Suprapubic skin (tissue), 4 donors: ENCODE measurements around the gene EPS15. TPM values are rescaled to one million over a fixed set of nuclear protein-coding genes. Genes with fewer than 3 reads are reported as not detected.

Experiments
- DNase-seq, 2 donors: peaks; one replicate each; pipeline ENCODE4 v3.0.0-alpha.2; 2019; ENCODE audit warnings: low spot score in 2 of 2
- H3K27ac ChIP-seq: fragments of 200-600 bp; sonication (generic); one replicate; pipeline ENCODE4 v1.5.1; 2019
- H3K27me3 ChIP-seq: fragments of 200-600 bp; sonication (generic); one replicate; pipeline ENCODE4 v1.5.1; 2019
- H3K36me3 ChIP-seq: fragments of 200-600 bp; sonication (generic); one replicate; pipeline ENCODE4 v1.5.1; 2019
- H3K4me1 ChIP-seq: fragments of 200-600 bp; sonication (generic); one replicate; pipeline ENCODE4 v1.5.1; 2019
- H3K4me3 ChIP-seq: fragments of 200-600 bp; sonication (generic); one replicate; pipeline ENCODE4 v1.5.1; 2019; ENCODE audit warnings: mild to moderate bottlenecking
- H3K9me3 ChIP-seq: fragments of 200-600 bp; sonication (generic); one replicate; pipeline ENCODE4 v1.5.1; 2019
- EP300 ChIP-seq: sonication (generic); formaldehyde crosslinking; IDR thresholded peaks from one replicate; pipeline ENCODE4 v1.6.1; 2017; ENCODE audit warnings: antibody characterized with exemption
- POLR2A ChIP-seq, 2 donors: fragments of 450-650 bp; IDR thresholded peaks; one replicate each; pipeline ENCODE4 v1.6.1; 2017; ENCODE audit warnings: antibody characterized with exemption in 2 of 2, mild to moderate bottlenecking in 2 of 2, moderate library complexity in 2 of 2
- POLR2AphosphoS5 ChIP-seq, 3 donors: sonication (generic); formaldehyde crosslinking; IDR thresholded peaks; one replicate each; pipeline ENCODE4 v1.6.1; 2017; ENCODE audit warnings: antibody characterized with exemption in 3 of 3
- WGBS: methylation state at CpG from one replicate; pipeline ENCODE4 v1.1.5; 2018; 5-methylcytosine and 5-hydroxymethylcytosine counted together
- total RNA-seq, 4 donors: library from RNA; depleted of rRNA; stranded (reverse); fragments of >200 nt; gene quantifications; one replicate each; pipeline ENCODE4 v1.1.0, GENCODE V29; 2016
- TF ChIP-seq, protein P1 (sequence below), 2 donors: fragments of 200-600 bp in 1 of 2; fragments of 450-650 bp in 1 of 2; sonication (generic) in 1 of 2; IDR thresholded peaks; one replicate each; pipeline ENCODE4 v1.5.1; 2016 to 2019; ENCODE audit warnings: antibody characterized with exemption in 2 of 2, mild to moderate bottlenecking in 1 of 2, moderate library complexity in 1 of 2

Gene EPS15
- total RNA-seq, 4 donors from 2014 or later: 57.1 to 127 (median 81.5) TPM

DNA sequence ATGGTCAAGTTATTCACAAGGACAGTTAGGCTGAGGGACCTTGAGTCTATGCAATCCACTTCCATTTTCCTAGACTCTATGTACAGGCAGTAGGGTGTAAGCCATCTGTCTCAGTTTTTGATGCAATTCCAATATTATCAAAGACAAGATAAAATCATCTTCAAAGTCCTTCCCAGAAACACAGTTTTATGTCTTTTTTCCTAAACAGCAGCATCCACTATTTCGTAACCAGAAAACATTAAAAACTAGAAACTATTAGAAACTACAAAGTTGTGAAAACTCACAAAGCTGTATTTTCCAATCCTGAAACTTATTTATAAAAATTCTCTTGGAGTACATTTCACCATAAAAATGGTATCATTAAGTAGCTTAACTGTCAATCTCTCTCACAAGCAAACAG, 93.8 kb downstream of the EPS15 start:
- H3K27me3 ChIP-seq: no peaks in the 10 kb centered on the region
- H3K4me3 ChIP-seq: no peak overlapping the region
- no peak overlapping the region for H3K27ac ChIP-seq
- TF ChIP-seq, protein P1, sequence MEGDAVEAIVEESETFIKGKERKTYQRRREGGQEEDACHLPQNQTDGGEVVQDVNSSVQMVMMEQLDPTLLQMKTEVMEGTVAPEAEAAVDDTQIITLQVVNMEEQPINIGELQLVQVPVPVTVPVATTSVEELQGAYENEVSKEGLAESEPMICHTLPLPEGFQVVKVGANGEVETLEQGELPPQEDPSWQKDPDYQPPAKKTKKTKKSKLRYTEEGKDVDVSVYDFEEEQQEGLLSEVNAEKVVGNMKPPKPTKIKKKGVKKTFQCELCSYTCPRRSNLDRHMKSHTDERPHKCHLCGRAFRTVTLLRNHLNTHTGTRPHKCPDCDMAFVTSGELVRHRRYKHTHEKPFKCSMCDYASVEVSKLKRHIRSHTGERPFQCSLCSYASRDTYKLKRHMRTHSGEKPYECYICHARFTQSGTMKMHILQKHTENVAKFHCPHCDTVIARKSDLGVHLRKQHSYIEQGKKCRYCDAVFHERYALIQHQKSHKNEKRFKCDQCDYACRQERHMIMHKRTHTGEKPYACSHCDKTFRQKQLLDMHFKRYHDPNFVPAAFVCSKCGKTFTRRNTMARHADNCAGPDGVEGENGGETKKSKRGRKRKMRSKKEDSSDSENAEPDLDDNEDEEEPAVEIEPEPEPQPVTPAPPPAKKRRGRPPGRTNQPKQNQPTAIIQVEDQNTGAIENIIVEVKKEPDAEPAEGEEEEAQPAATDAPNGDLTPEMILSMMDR (IDR thresholded peaks at IDR 0.05): no peak
- TF ChIP-seq POLR2A (IDR thresholded peaks at IDR 0.05) (no peak), EP300 (no peak), POLR2AphosphoS5 (IDR thresholded peaks at IDR 0.05) (no peak)
- no peaks in the 10 kb centered on the region for H3K9me3 ChIP-seq
- peaks cover 7% of the 10 kb centered on the region for H3K4me1 ChIP-seq
- peaks cover 53% of the 10 kb centered on the region for H3K36me3 ChIP-seq
- no peak for DNase-seq
- 94% methylated on average over 1 of the region's 1 CpG for WGBS

DNA sequence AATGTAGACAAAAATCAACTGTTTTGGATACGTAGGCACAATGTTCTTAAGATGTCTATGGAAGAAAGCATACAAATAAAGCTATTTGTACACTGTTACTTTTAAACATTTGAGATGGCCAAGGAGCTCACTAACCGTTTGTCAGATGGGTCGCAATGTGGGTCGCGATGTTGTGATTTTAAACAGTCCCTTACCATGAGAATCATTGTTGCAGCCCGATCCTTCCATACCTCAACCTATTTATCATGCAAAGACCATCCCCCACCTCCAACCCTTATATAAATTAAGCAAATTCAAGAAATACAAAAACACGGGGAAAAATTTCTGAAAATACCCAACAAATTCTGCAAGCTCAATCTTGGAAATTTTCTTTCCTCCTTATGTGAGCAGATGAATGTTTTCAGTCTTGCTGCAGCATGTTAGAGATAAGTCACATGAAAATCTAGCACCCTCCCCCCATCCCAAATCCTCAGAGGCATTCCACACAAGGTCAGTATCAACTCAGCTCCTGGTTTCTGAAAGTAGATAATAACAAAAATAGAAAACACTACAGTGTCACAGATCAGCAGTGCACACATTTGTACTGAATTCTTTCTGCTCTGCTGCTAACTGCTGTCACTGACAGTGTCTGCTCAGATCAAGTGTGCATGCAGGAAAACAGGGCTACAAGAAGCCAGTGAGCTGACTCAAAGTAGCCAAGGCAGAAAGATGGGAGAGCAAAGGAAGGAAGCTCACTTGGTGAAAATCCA, 95.8 kb downstream of the EPS15 start:
- 73% methylated on average over 7 of the region's 7 CpGs for WGBS
- Histone ChIP-seq H3K36me3 (peaks cover 43% of the 10 kb centered on the region), H3K27ac (no peak overlapping the region), H3K9me3 (no peaks in the 10 kb centered on the region), H3K4me1 (peaks cover 7% of the 10 kb centered on the region), H3K27me3 (no peaks in the 10 kb centered on the region), H3K4me3 (no peak overlapping the region)
- no peak for TF ChIP-seq EP300
- TF ChIP-seq POLR2AphosphoS5 (IDR thresholded peaks at IDR 0.05): no peak
- TF ChIP-seq POLR2A (IDR thresholded peaks at IDR 0.05): no peak
- TF ChIP-seq, protein P1 (IDR thresholded peaks at IDR 0.05): no peak
- no peak for DNase-seq

DNA sequence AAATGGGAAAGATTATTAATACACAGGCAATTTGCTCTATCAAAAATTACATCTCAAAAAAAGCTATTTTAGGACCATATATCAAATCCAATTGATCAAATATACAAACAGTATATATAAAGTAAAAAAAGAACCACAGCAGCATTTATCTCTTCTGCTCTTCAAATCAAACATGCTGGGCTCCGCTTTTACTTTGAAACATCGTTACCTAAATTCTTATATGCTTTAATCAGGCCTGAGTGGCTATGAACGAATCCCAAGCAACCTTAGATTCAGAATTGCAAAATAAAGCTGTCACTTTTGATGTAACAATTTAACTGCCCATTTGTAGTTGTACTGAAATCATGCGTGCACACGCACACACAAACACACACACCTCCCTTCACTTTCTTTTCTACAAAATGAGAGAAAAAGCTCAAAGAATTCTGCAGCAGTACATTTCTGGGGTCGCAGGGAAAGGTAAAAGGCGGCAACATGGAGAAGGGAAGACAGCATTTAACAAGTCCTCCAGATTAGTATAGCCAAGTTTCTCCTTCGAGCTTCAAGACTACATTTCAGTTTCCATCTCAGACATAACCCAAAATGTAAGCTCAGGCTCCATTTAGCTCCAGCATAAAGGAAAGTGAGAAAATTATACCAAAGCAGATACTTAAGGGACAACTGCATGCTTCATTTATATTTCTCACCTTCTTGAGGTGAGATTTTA, 96.5 kb downstream of the EPS15 start:
- no peak for DNase-seq
- Histone ChIP-seq H3K4me1 (peaks cover 7% of the 10 kb centered on the region), H3K36me3 (peaks cover 36% of the 10 kb centered on the region), H3K4me3 (no peak overlapping the region), H3K9me3 (no peaks in the 10 kb centered on the region), H3K27ac (no peak overlapping the region), H3K27me3 (no peaks in the 10 kb centered on the region)
- TF ChIP-seq EP300: no peak
- TF ChIP-seq POLR2A (IDR thresholded peaks at IDR 0.05): no peak
- TF ChIP-seq, protein P1 (IDR thresholded peaks at IDR 0.05): no peak
- no peak for TF ChIP-seq POLR2AphosphoS5 (IDR thresholded peaks at IDR 0.05)
- 79% methylated on average over 8 of the region's 8 CpGs for WGBS

DNA sequence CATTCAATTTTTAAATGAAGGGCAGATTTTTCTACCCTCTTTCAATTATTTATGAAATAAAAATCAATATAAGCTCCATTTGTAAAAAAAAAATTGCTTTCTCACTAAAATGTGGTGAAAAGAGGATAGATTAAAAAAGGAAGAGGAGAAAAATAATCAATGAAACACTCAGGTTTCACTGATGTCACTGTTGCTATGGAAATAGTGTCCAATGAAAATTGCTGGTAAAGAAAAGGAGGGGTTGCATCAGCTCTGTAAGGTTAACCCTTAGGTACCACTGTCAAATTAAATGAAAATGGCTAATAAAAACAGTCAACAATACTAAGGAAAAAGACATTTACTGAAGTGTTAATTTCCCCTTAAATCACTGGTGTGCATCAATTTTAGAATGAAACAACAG, 97.1 kb downstream of the EPS15 start:
- Histone ChIP-seq H3K27me3 (no peaks in the 10 kb centered on the region), H3K27ac (no peak overlapping the region), H3K4me3 (no peak overlapping the region), H3K9me3 (no peaks in the 10 kb centered on the region), H3K4me1 (peaks cover 7% of the 10 kb centered on the region), H3K36me3 (peaks cover 31% of the 10 kb centered on the region)
- TF ChIP-seq POLR2A (IDR thresholded peaks at IDR 0.05) (no peak), POLR2AphosphoS5 (IDR thresholded peaks at IDR 0.05) (no peak), EP300 (no peak)
- DNase-seq: no peak

DNA sequence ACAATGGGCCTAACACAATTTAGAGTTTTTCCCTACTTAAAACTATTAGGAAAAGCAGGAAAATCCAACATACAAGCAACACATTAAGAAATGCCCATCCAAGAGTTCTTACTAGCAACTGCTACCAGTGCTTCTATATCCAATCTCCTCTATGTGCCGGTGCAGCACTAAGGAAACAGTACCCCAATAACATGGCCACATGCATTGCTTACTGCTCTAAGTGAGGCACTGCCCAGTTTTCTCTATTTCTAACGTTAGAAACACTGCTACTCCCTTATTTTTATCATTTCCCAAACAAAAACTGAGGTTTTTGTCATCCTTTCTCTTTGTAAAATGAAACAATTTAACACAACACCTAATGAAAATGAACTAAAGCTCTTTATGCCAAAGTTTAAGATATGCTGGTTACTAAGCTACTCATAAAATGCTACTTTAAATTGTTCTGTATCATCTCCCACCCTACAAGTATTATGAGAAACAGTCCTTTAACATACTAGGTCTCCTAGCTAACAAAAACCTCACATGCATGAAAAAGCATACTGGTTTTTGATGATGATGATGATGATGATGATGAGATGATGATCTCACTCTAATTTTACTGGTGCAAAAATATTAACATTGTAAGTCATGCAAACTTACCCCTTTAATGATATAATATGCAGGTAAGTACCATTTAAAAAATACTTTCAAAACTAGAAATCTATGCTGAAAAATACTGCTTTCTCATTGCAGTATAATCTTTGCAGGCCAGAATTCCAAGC, 98.0 kb downstream of the EPS15 start:
- no peak overlapping the region for H3K4me3 ChIP-seq
- WGBS: 88% methylated on average over 2 of the region's 2 CpGs
- TF ChIP-seq POLR2A (IDR thresholded peaks at IDR 0.05): no peak
- TF ChIP-seq, protein P1 (IDR thresholded peaks at IDR 0.05): no peak
- no peak for TF ChIP-seq POLR2AphosphoS5 (IDR thresholded peaks at IDR 0.05)
- TF ChIP-seq EP300: no peak
- peaks cover 7% of the 10 kb centered on the region for H3K4me1 ChIP-seq
- H3K27ac ChIP-seq: no peak overlapping the region
- H3K9me3 ChIP-seq: no peaks in the 10 kb centered on the region
- H3K36me3 ChIP-seq: peaks cover 28% of the 10 kb centered on the region
- DNase-seq: no peak
- no peaks in the 10 kb centered on the region for H3K27me3 ChIP-seq
